Measurements from ENCODE around the gene PQBP1. TPM values are rescaled to one million over a fixed set of nuclear protein-coding genes. Genes with fewer than 3 reads are reported as not detected.

Gene PQBP1
- total RNA-seq, 4 donors from 2014 or later, result 36.6 to 59.7 (median 55.2) TPM

DNA sequence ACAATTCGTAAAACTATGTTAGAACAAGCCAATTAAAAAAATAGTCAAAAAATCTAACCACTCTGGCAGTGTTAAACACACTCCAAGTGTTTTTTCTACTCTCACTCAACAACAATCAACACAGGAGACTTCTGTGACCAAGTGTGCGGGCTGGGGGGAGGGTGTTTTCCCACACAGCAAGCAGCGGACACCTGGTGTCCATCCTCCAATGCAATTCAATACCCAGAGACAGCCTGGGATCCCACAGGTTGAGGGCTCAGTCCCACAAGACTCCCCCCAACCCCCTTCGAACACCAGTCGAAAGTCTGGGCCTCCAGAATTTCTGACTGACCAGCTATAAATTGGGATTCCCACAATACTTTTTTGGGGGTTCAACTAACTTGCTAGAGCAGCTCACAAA, 29.4 kb downstream of the PQBP1 start:
- TF ChIP-seq, protein P1, sequence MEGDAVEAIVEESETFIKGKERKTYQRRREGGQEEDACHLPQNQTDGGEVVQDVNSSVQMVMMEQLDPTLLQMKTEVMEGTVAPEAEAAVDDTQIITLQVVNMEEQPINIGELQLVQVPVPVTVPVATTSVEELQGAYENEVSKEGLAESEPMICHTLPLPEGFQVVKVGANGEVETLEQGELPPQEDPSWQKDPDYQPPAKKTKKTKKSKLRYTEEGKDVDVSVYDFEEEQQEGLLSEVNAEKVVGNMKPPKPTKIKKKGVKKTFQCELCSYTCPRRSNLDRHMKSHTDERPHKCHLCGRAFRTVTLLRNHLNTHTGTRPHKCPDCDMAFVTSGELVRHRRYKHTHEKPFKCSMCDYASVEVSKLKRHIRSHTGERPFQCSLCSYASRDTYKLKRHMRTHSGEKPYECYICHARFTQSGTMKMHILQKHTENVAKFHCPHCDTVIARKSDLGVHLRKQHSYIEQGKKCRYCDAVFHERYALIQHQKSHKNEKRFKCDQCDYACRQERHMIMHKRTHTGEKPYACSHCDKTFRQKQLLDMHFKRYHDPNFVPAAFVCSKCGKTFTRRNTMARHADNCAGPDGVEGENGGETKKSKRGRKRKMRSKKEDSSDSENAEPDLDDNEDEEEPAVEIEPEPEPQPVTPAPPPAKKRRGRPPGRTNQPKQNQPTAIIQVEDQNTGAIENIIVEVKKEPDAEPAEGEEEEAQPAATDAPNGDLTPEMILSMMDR (IDR thresholded peaks at IDR 0.05), result no peak
- no peak for ATAC-seq (ENCODE audit: low FRiP score)
- no peak for DNase-seq (ENCODE audit: low spot score)

DNA sequence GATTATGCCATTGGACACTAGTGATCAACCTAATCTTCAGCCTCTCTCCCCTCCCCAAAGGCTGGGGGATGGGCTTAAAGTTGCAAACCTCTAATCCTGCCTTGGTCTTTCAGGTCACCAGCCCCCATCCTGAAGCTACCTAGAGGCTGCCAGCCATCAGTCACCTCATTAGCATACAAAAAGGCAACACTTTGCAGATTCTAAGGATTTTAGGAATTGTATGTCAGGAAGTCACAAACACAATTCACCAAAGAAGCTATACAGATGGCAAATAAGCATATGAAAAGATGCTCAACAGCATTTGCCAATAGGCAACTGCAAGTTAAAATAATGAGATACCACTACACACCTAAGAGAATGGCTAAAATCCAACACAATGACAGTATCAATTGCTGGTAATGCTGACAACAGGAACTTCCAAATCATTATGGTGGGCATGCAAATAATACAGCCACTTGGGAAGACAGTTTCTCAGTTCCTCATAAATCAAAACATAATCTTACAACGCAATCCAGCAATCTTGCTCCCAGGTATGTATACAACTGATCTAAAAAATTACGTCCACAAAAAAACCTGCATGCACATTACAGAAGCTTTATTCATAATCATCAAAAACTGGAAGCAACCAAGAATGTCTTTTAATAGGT, 30.1 kb downstream of the PQBP1 start:
- TF ChIP-seq, protein P1 (IDR thresholded peaks at IDR 0.05), result no peak
- no peak for DNase-seq (ENCODE audit: low spot score)
- ATAC-seq (ENCODE audit: low FRiP score), result no peak

DNA sequence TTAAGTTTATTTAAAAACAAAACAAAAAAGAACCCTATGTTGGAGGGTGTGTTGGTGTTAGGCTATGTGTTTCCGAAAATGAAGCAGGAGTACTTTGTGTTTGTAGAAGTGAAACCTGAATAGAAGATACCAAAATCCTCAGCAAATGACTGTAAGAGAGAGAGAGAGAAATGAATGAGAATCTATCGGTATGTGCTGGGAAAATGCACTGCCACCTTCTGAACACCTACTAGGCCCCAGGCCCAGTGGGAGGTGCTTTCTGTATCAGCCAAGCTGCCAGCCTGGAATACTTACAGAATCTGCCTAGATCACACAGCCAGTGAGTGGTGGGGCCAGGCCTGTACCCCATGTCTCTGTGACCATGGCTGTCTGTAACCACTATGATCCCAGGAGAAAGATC, 36.0 kb downstream of the PQBP1 start:
- no peak for DNase-seq (ENCODE audit: low spot score)
- TF ChIP-seq, protein P1 (IDR thresholded peaks at IDR 0.05), result no peak
- ATAC-seq (ENCODE audit: low FRiP score), result no peak

DNA sequence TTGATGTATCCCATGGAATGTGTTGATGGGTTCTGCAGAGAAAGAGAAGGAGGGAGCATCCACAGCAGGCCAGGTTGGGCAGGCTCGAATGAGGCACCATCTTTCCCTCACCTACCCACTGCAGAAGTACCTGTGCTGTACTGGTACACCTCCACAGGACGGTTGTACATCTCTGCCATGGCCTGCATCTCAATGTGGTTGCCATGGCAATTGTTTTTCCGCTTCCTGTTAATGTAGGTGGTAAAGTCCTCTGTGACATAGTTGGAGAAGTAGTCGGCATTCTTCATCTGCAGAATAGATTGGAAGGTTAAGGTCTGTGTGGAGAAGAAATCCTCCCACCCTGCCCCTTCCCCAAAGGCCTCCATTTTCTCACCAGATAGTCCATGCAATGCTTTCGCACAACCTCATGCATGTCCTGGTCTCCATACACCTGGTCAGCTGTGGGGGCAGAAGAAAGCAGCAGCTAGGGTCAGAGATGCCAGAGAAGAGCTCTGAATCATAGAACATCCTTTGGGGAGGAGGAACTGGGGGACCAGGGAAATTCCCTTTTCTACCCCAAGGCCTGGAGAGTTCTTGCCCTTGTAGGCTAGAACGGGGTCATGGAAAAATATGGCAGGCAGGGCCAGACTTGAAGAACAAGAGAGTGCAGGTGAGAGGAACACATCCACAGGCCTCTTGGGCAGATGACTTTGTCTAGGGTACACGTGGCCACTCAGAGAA, 37.0 kb downstream of the PQBP1 start:
- no peak for ATAC-seq (ENCODE audit: low FRiP score)
- TF ChIP-seq, protein P1 (IDR thresholded peaks at IDR 0.05), result no peak

DNA sequence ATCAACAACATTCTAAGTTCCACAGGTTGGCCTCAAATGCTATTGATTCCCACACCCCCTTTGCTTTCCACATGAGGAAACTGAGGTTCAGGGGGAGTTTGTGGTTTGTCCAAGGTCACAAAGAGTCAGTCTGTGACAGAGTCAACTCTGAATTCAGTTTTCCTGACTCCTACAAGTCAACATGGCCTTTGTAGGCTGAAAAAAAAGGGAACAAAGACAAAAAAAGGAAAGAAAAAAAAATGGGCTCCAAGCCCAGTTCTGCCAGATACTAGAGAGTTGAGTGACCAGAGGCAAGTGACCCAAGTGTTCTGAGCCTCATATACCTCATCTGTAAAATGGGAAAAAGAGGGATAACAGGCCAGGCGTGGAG, 37.6 kb downstream of the PQBP1 start:
- TF ChIP-seq, protein P1 (IDR thresholded peaks at IDR 0.05), result no peak
- ATAC-seq (ENCODE audit: low FRiP score) (no peak), DNase-seq (ENCODE audit: low spot score) (no peak)

More for the DNA sequence above, 37.0 kb downstream of the PQBP1 start:
- no peak for DNase-seq (ENCODE audit: low spot score)

DNA sequence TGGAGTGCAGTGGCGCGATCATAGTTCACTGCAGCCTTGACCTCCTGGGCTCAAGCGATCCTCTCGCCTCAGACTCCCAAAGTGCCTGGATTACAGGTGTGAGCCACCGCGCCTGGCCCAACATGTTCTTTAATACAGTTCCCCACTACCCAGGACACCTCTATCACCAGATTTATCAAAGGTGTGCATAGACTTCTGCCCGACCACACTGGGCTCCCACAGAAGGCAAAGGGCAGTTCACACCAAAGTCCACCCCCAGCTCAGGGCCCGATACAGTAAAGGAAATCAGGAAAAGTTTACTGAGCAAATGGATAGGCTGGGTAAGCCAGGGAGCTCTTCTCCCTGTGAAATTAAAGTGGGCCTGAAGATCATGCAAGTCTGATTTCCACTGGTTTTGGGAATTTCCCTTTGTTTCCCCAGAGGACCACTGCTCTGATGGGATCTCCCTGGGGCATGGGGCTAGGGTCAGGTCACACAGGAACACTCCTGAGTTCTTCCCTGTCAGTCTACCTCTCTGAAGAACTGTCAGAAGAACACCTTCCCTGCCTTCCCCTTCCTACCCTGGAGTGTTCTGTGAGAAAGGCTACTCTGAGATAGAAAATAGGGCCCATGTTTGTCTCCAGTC, 38.8 kb downstream of the PQBP1 start:
- DNase-seq (ENCODE audit: low spot score) (no peak), ATAC-seq (ENCODE audit: low FRiP score) (no peak)
- TF ChIP-seq, protein P1 (IDR thresholded peaks at IDR 0.05), result no peak
